RWPE1 (cell line): ENCODE results near the gene SEMA3E.

ENCODE experiments used
- CTCF ChIA-PET: fragments of 350-600 bp; sonication (Branson Sonifier 250); formaldehyde crosslinking; extraction: SDS; loops from one replicate; lab custom pipeline; 2021; lab: Yijun Ruan, JAX
- POLR2A ChIA-PET: fragments of 400-600 bp; formaldehyde crosslinking; extraction: SDS; loops from one replicate; lab custom pipeline; 2020; ENCODE audit warnings: antibody characterized with exemption; ENCODE audit not compliant: low non-redundant PET; lab: Yijun Ruan, JAX
- DNase-seq: peaks from one replicate; pipeline ENCODE4 v3.0.0; 2012; ENCODE audit warnings: low spot score
- H3K27ac ChIP-seq: fragments of 450-650 bp; 2 replicates; pipeline ENCODE4 v1.5.1; 2017
- CTCF ChIP-seq: fragments of 450-650 bp; conservative IDR thresholded peaks from 2 replicates; pipeline ENCODE4 v1.5.1; 2017; ENCODE audit warnings: low read depth, mild to moderate bottlenecking

Gene SEMA3E

GRCh38 chr7:83355143-83355542, 293.8 kb downstream of the SEMA3E start:
- TF ChIP-seq CTCF: no peak
- H3K27ac ChIP-seq: no peak overlapping the region
- CTCF ChIA-PET: no interaction called here
- no peak for DNase-seq
- POLR2A ChIA-PET: no interaction called here

GRCh38 chr7:83347945-83348444, 300.9 kb downstream of the SEMA3E start:
- peak; percentile 24 for DNase-seq
- ChIA-PET CTCF (no interaction called here), POLR2A (no interaction called here)
- no peak overlapping the region for H3K27ac ChIP-seq
- TF ChIP-seq CTCF: no peak

GRCh38 chr7:83339907-83340306, 309.0 kb downstream of the SEMA3E start:
- DNase-seq: no peak
- CTCF ChIA-PET: no interaction called here
- POLR2A ChIA-PET: no interaction called here
- TF ChIP-seq CTCF: no peak
- H3K27ac ChIP-seq: no peak overlapping the region

GRCh38 chr7:83338277-83338950, 310.5 kb downstream of the SEMA3E start:
- no peak for DNase-seq
- no peak for TF ChIP-seq CTCF
- POLR2A ChIA-PET: no interaction called here
- no peak overlapping the region for H3K27ac ChIP-seq
- CTCF ChIA-PET: no interaction called here

- POLR2A ChIA-PET: no interaction called here
- CTCF ChIA-PET: no interaction called here
Observed at GRCh38 chr7:83337050-83337449, 311.9 kb downstream of the SEMA3E start.

GRCh38 chr7:83326223-83326622, 322.7 kb downstream of the SEMA3E start:
- DNase-seq: no peak
- no peak overlapping the region for H3K27ac ChIP-seq
- TF ChIP-seq CTCF: no peak
- ChIA-PET CTCF (no interaction called here), POLR2A (no interaction called here)

More at GRCh38 chr7:83337050-83337449, 311.9 kb downstream of the SEMA3E start:
- no peak for TF ChIP-seq CTCF
- DNase-seq: no peak
- H3K27ac ChIP-seq: no peak overlapping the region
